GM19372 (cell line): ENCODE data around the gene PCDHGB4.
"Not testable (repeated sequence)": the region's sequence is repeated elsewhere in the genome, so short reads cannot be mapped to it uniquely, and the experiment has no call there.

Source experiments
- ATAC-seq: cut with Tn5 transposase; IDR thresholded peaks from one replicate; pipeline ENCODE4 v1.9.1; 2021; ENCODE audit warnings: mild to moderate bottlenecking, low read depth, moderate library complexity; ENCODE audit not compliant: unreplicated experiment

PCDHGB4 gene

DNA sequence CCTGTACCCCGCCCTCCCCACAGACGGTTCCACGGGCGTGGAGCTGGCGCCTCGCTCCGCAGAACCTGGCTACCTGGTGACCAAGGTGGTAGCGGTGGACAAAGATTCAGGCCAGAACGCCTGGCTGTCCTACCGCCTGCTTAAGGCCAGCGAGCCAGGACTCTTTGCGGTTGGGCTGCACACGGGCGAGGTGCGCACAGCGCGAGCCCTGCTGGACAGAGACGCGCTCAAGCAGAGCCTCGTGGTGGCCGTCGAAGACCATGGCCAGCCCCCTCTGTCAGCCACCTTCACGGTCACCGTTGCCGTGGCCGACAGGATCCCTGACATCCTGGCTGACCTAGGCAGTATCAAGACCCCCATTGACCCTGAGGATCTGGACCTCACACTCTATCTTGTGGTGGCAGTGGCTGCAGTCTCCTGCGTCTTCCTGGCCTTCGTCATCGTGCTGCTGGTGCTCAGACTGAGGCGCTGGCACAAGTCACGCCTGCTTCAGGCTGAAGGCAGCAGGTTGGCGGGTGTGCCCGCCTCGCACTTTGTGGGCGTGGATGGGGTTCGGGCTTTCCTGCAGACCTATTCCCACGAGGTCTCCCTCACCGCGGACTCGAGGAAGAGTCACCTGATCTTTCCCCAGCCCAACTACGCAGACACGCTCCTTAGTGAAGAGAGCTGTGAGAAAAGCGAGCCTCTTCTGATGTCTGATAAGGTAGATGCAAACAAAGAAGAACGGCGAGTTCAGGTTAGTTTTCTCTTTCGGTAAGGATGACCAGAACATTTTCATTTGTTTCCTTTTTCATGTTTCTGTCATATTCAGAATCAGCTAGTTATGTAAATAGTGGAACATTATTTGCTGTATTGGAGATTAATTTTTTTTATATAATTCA is 21.2 kb upstream of the PCDHGB4 start:
- ATAC-seq, result no peak

- ATAC-seq, result no peak
Observed at GRCh38 chr5:141369994-141370848, 17.3 kb upstream of the PCDHGB4 start, which contains the start of gene PCDHGB3. Gene PCDHGB3 (plus strand): TSS chr5:141370242. CDS start chr5:141370395, 153 bp downstream.

DNA sequence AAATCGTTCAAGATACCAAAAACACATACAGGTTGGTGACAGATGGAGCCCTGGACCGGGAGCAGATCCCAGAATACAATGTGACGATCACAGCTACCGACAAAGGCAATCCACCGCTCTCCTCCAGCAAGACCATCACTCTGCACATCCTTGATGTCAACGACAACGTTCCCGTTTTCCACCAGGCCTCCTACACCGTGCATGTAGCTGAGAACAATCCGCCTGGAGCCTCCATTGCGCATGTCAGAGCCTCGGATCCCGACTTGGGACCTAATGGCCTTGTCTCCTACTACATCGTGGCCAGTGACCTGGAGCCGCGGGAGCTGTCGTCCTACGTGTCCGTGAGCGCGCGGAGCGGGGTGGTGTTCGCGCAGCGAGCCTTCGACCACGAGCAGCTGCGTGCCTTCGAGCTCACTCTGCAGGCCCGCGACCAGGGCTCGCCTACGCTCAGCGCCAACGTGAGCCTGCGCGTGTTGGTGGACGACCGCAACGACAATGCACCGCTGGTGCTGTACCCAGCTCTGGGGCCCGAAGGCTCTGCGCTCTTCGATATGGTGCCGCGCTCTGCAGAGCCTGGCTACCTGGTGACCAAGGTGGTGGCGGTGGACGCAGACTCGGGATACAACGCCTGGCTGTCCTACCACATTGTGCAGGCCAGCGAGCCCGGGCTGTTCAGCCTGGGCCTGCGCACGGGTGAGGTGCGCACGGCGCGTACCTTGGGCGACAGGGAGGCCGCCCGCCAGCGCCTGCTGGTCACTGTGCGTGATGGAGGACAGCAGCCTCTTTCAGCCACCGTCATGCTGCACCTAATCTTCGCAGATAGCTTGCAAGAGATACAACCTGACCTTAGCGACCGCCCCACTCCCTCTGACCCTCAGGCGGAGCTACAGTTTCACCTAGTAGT is 15.7 kb upstream of the PCDHGB4 start:
- no peak for ATAC-seq

- no peak for ATAC-seq
Observed at GRCh38 chr5:141373673-141374317, 13.7 kb upstream of the PCDHGB4 start, which contains the start of gene PCDHGA6. Gene PCDHGA6 (plus strand): TSS chr5:141373891. CDS start chr5:141374084, 193 bp downstream.

- no peak for ATAC-seq
Observed at GRCh38 chr5:141374627-141375026, 12.9 kb upstream of the PCDHGB4 start.

DNA sequence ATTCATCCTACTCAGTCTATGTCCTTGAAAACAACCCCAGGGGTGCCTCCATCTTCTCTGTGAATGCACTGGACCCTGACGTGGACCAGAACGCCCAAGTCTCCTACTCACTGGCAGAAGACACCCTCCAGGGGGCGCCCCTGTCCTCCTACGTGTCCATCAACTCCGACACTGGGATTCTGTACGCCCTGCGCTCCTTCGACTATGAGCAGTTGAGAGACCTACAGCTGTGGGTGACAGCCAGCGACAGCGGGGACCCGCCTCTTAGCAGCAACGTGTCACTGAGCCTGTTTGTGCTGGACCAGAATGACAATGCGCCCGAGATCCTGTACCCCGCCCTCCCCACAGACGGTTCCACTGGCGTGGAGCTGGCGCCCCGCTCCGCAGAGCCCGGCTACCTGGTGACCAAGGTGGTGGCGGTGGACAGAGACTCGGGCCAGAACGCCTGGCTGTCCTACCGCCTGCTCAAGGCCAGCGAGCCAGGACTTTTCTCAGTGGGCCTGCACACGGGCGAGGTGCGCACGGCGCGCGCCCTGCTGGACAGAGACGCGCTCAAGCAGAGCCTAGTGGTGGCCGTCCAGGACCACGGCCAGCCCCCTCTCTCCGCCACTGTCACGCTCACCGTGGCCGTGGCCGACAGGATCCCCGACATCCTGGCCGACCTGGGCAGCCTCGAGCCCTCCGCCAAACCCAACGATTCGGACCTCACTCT is 11.9 kb upstream of the PCDHGB4 start:
- ATAC-seq, result not testable (repeated sequence)

GRCh38 chr5:141382469-141383294 is 4.8 kb upstream of the PCDHGB4 start, which contains the start of gene PCDHGA7:
Gene PCDHGA7 (plus strand): TSS chr5:141382742. CDS start chr5:141382900, 158 bp downstream.
- no peak for ATAC-seq

- ATAC-seq, result no peak
Observed at GRCh38 chr5:141383345-141383744, 4.2 kb upstream of the PCDHGB4 start.

DNA sequence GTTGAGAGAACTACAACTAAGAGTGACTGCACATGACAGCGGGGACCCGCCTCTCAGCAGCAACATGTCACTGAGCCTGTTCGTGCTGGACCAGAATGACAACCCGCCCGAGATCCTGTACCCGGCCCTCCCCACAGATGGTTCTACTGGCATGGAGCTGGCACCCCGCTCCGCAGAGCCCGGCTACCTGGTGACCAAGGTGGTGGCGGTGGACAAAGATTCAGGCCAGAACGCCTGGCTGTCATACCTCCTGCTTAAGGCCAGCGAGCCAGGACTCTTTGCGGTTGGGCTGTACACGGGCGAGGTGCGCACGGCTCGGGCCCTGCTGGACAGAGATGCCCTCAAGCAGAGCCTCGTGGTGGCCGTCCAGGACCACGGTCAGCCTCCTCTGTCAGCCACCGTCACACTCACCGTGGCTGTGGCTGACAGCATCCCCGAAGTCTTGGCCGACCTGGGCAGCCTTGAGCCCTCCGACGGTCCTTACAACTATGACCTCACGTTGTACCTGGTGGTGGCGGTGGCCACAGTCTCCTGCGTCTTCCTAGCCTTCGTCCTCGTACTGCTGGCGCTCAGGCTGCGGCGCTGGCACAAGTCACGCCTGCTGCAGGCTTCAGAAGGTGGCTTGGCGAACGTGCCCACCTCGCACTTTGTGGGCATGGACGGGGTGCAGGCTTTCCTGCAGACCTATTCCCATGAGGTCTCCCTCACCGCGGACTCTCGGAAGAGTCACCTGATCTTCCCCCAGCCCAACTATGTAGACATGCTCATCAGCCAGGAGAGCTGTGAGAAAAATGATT is 2.8 kb upstream of the PCDHGB4 start:
- ATAC-seq, result no peak

GRCh38 chr5:141388661-141389060 is 1.2 kb downstream of the PCDHGB4 start:
- ATAC-seq, result no peak

DNA sequence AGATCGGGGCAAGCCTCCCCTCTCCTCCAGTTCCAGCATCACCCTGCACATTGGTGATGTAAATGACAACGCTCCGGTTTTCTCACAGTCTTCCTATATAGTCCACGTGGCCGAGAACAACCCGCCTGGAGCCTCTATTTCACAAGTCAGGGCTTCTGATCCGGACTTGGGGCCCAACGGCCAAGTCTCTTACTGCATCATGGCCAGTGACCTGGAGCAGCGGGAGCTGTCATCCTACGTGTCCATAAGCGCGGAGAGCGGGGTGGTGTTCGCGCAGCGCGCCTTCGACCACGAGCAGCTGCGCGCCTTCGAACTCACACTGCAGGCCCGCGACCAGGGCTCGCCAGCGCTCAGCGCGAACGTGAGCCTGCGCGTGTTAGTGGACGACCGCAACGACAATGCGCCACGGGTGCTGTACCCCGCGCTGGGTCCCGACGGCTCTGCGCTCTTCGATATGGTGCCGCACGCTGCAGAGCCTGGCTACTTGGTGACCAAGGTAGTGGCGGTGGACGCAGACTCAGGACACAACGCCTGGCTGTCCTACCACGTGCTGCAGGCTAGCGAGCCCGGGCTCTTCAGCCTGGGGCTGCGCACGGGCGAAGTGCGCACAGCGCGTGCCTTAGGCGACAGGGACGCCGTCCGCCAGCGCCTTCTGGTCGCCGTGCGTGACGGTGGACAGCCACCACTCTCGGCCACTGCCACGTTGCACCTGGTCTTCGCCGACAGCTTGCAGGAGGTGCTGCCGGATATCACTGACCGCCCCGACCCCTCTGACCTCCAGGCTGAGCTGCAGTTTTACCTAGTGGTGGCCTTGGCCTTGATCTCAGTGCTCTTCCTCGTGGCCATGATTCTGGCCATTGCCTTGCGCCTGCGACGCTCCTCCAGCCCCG is 1.9 kb downstream of the PCDHGB4 start:
- no peak for ATAC-seq

GRCh38 chr5:141392429-141393198 is 5.1 kb downstream of the PCDHGB4 start, which contains the start of gene PCDHGA8:
Gene PCDHGA8 (plus strand): TSS chr5:141392633. CDS start chr5:141392814, 181 bp downstream.
- no peak for ATAC-seq

DNA sequence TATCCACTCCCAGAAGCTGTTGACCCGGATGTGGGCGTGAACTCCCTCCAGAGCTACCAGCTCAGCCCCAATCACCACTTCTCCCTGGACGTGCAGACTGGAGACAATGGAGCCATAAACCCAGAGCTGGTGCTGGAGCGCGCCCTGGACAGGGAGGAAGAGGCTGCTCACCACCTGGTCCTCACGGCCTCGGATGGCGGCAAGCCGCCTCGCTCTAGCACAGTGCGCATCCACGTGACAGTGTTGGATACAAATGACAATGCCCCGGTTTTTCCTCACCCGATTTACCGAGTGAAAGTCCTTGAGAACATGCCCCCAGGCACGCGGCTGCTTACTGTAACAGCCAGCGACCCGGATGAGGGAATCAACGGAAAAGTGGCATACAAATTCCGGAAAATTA is 5.8 kb downstream of the PCDHGB4 start:
- ATAC-seq, result no peak

DNA sequence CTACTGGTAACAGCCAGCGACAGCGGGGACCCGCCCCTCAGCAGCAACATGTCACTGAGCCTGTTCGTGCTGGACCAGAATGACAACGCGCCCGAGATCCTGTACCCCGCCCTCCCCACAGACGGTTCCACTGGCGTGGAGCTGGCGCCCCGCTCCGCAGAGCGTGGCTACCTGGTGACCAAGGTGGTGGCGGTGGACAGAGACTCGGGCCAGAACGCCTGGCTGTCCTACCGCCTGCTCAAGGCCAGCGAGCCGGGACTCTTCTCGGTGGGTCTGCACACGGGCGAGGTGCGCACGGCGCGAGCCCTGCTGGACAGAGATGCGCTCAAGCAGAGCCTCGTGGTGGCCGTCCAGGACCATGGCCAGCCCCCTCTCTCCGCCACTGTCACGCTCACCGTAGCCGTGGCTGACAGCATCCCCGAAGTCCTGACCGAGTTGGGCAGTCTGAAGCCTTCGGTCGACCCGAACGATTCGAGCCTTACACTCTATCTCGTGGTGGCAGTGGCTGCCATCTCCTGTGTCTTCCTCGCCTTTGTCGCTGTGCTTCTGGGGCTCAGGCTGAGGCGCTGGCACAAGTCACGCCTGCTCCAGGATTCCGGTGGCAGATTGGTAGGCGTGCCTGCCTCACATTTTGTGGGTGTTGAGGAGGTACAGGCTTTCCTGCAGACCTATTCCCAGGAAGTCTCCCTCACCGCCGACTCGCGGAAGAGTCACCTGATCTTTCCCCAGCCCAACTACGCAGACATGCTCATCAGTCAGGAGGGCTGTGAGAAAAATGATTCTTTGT is 7.1 kb downstream of the PCDHGB4 start:
- not testable (repeated sequence) for ATAC-seq
